Neutrophil (primary cell): Measurements from ENCODE around the gene SPR.

Experiments
- H3K27ac ChIP-seq: fragments of 200-600 bp; sonication (generic); 2 replicates; pipeline ENCODE4 v1.5.1; 2016; ENCODE audit warnings: mild to moderate bottlenecking, moderate library complexity
- H3K27me3 ChIP-seq: fragments of 200-600 bp; sonication (generic); 2 replicates; pipeline ENCODE4 v1.6.0; 2016; ENCODE audit warnings: mild to moderate bottlenecking
- H3K36me3 ChIP-seq: fragments of 200-600 bp; sonication (generic); 2 replicates; pipeline ENCODE4 v1.5.1; 2017
- H3K4me1 ChIP-seq, 2 experiments: fragments of 200-600 bp in 1 of 2; sonication (generic) in 1 of 2; 1 replicate in 1 of 2; 2 replicates in 1 of 2; pipeline versions ENCODE4 v1.5.1 to v1.6.1; 2013 to 2016; ENCODE audit warnings: low read depth in 1 of 2, low read length in 1 of 2, mild to moderate bottlenecking in 1 of 2, moderate library complexity in 1 of 2; ENCODE audit not compliant: control insufficient read depth in 1 of 2, insufficient read depth in 1 of 2
- H3K4me3 ChIP-seq, 2 experiments: fragments of 200-600 bp in 1 of 2; sonication (generic) in 1 of 2; 1 replicate in 1 of 2; 2 replicates in 1 of 2; pipeline ENCODE4 v1.5.1; 2013 to 2016; ENCODE audit warnings: low read depth in 1 of 2, low read length in 1 of 2, mild to moderate bottlenecking in 1 of 2, moderate library complexity in 1 of 2
- H3K9me3 ChIP-seq: fragments of 200-600 bp; sonication (generic); 2 replicates; pipeline ENCODE4 v1.5.1; 2016
- TF ChIP-seq, protein P1 (sequence below): fragments of 200-600 bp; sonication (generic); IDR thresholded peaks from 2 replicates; pipeline ENCODE4 v1.5.1; 2016; ENCODE audit warnings: antibody characterized with exemption

The SPR gene

DNA sequence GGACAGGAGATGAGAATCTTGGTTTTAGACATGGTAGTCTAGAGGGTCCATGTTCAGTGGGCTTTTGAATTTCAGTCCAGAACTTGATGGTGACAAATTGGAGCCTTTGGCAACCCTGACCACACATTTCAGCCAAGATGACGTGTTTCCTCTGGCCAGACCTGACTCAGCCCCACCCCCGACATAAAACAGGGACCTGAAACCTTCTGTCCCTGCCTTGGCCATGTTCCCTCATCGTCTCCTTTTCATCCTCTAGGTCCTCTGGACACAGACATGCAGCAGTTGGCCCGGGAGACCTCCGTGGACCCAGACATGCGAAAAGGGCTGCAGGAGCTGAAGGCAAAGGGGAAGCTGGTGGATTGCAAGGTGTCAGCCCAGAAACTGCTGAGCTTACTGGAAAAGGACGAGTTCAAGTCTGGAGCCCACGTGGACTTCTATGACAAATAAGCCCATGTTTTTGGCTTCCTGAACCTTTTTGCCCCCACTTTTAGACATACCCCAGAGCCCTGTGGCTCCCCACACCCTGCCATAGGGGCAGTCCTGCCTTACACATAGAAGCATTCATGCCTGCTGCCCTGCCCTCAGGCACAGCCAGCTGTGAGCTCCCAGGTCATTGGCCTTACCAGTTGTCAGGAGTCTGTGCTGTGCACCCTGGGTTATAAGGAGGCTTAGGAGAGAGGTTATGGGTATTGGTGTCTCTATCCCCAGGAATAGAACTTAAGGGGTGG is 4.0 kb downstream of the SPR start:
- peaks cover 16 to 24% of the 10 kb centered on the region in 2 experiments for H3K4me1 ChIP-seq
- TF ChIP-seq, protein P1, sequence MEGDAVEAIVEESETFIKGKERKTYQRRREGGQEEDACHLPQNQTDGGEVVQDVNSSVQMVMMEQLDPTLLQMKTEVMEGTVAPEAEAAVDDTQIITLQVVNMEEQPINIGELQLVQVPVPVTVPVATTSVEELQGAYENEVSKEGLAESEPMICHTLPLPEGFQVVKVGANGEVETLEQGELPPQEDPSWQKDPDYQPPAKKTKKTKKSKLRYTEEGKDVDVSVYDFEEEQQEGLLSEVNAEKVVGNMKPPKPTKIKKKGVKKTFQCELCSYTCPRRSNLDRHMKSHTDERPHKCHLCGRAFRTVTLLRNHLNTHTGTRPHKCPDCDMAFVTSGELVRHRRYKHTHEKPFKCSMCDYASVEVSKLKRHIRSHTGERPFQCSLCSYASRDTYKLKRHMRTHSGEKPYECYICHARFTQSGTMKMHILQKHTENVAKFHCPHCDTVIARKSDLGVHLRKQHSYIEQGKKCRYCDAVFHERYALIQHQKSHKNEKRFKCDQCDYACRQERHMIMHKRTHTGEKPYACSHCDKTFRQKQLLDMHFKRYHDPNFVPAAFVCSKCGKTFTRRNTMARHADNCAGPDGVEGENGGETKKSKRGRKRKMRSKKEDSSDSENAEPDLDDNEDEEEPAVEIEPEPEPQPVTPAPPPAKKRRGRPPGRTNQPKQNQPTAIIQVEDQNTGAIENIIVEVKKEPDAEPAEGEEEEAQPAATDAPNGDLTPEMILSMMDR, result no peak
- no peak overlapping the region for H3K4me3 ChIP-seq
- H3K27me3 ChIP-seq, result peaks cover 98% of the 10 kb centered on the region
- no peak overlapping the region for H3K27ac ChIP-seq
- H3K9me3 ChIP-seq, result no peaks in the 10 kb centered on the region
- no peaks in the 10 kb centered on the region for H3K36me3 ChIP-seq

DNA sequence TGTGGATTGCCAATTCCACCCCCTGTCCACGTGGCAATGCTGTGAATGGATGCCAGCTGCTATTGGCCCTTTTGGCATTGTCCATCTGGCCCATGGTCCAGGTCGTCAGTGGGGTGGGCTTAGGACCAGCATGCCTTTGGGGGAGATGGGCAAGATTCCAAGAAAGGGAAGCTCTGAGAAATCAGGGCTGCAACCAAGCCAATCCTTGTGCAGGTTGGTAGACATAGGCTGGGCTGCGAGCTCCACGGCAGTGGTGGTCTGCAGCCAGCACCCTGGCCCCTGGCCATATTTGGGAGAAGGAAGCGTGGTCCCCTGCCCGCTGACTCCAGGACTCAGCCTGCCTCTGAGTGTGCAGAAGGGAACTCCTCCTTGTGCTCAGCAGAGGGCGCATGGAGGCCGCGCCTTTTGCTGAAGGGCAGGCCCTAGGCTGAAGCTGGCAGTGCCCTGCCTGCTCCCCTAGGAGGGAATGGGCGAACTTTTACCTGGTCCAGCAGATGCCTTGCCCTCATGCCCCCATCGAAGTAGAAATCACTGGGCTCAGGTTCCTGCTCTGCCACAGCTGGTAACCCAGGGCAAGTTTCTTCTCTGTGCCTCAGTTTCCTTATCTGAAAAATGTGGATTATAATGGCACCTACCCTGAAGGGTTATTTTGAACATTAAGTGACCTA is 5.4 kb downstream of the SPR start:
- H3K4me1 ChIP-seq, result peaks cover 12 to 15% of the 10 kb centered on the region in 2 experiments
- no peaks in the 10 kb centered on the region for H3K36me3 ChIP-seq
- no peak overlapping the region for H3K27ac ChIP-seq
- TF ChIP-seq, protein P1, result peak; percentile 15
- H3K27me3 ChIP-seq, result peaks cover 98% of the 10 kb centered on the region
- no peak overlapping the region for H3K4me3 ChIP-seq
- H3K9me3 ChIP-seq, result no peaks in the 10 kb centered on the region

DNA sequence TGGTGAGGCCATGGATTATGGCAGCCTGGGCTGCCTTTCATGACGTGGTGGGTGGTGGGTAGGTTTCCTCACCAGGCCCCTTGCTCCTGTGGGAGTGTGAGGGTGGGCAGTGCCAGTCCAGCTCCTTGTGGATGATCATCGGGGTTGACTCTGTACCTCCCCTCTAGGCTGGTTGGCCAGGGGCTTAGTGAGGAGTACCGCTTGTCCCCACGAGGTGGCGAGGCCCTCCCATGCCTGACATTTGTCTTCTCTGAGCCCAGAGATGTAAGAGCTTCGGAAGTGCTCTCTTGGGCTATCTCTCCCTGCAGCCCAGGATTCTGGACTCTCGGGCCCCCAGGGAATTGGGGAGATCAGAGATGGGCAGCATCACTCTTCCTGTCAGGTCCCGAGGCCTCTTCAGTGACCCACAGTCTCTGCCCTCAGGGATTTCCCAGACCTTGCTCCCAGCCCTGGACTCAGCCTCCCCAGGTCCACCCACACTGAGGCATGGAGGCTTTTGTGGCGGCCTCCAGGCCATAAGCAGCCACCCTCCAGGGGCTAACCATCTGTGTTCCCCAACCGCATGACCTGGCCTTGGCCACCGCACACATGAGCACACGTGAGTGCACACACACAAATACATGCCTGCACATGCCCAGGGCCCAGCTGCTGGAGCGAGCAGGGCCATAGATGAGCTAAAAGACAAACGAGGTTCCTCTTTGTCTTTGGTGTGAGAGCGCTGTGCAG is 6.5 kb downstream of the SPR start:
- H3K27me3 ChIP-seq, result peaks cover 98% of the 10 kb centered on the region

GRCh38 chr2:72894514-72894913 is 7.3 kb downstream of the SPR start:
- Histone ChIP-seq H3K27ac (no peak overlapping the region), H3K36me3 (no peaks in the 10 kb centered on the region), H3K27me3 (peaks cover 98% of the 10 kb centered on the region), H3K4me1 (peaks cover 8 to 12% of the 10 kb centered on the region in 2 experiments), H3K9me3 (no peaks in the 10 kb centered on the region), H3K4me3 (no peak overlapping the region)
- TF ChIP-seq, protein P1, result no peak

More for the DNA sequence above, 6.5 kb downstream of the SPR start:
- peaks cover 8 to 12% of the 10 kb centered on the region in 2 experiments for H3K4me1 ChIP-seq
- TF ChIP-seq, protein P1, result no peak
- H3K36me3 ChIP-seq, result no peaks in the 10 kb centered on the region
- no peak overlapping the region for H3K27ac ChIP-seq
- no peaks in the 10 kb centered on the region for H3K9me3 ChIP-seq
- H3K4me3 ChIP-seq, result no peak overlapping the region

- no peaks in the 10 kb centered on the region for H3K9me3 ChIP-seq
- peaks cover 98% of the 10 kb centered on the region for H3K27me3 ChIP-seq
- peaks cover 8 to 12% of the 10 kb centered on the region in 2 experiments for H3K4me1 ChIP-seq
- H3K27ac ChIP-seq, result no peak overlapping the region
- TF ChIP-seq, protein P1, result no peak
- H3K36me3 ChIP-seq, result no peaks in the 10 kb centered on the region
- H3K4me3 ChIP-seq, result no peak overlapping the region
Observed at GRCh38 chr2:72895154-72895553, 7.9 kb downstream of the SPR start.
